Suppressor macrophage (primary cell): ENCODE measurements around the gene TMEM9B.
A peak's percentile ranks its signal among the peaks of the same experiment; 100 is the strongest.
"Not testable (repeated sequence)": the region's sequence is repeated elsewhere in the genome, so short reads cannot be mapped to it uniquely, and the experiment has no call there.

ENCODE experiments used
- DNase-seq, 4 experiments: peaks; one replicate each; pipeline ENCODE4 v3.0.0-alpha.2; 2020 to 2022

Gene TMEM9B

GRCh38 chr11:8971924-8972316 is 7.7 kb upstream of the TMEM9B start:
- no peak for DNase-seq

GRCh38 chr11:8971196-8971923 is 7.1 kb upstream of the TMEM9B start:
- DNase-seq, result no peak

- DNase-seq, result peak; percentile 59 to 79 (median 72)
Measured at GRCh38 chr11:8967184-8967583, 2.9 kb upstream of the TMEM9B start.

GRCh38 chr11:8963569-8964323 is 496 bp downstream of the TMEM9B start:
- peak in 3 of 4 experiments; percentile 24 to 32 (median 25) for DNase-seq

GRCh38 chr11:8962841-8963240 is 1.4 kb downstream of the TMEM9B start:
- no peak for DNase-seq

GRCh38 chr11:8961401-8961800 is 2.8 kb downstream of the TMEM9B start:
- DNase-seq, result peak in 3 of 4 experiments; percentile 35 to 54 (median 50)

GRCh38 chr11:8959546-8960166 is 4.6 kb downstream of the TMEM9B start:
- DNase-seq, result peak; percentile 74 to 88 (median 81)

- no peak for DNase-seq
Measured at GRCh38 chr11:8956860-8957259, 7.4 kb downstream of the TMEM9B start.

GRCh38 chr11:8948886-8949285 is 15.4 kb downstream of the TMEM9B start:
- peak in 3 of 4 experiments; percentile 13 to 44 (median 34) for DNase-seq

GRCh38 chr11:8947230-8947943 is 16.9 kb downstream of the TMEM9B start:
- DNase-seq, result no peak

GRCh38 chr11:8942518-8943066 is 21.6 kb downstream of the TMEM9B start, which contains the start of gene ASCL3:
TSS of gene ASCL3 (minus strand) at chr11:8943016. CDS start at chr11:8938161, 4,855 bp downstream.
- DNase-seq, result no peak

GRCh38 chr11:8941341-8942103 is 22.7 kb downstream of the TMEM9B start:
- DNase-seq, result no peak

- no peak for DNase-seq
Measured at GRCh38 chr11:8937659-8938058, 26.6 kb downstream of the TMEM9B start.

GRCh38 chr11:8937159-8937558 is 27.1 kb downstream of the TMEM9B start:
- no peak for DNase-seq

GRCh38 chr11:8935789-8936188 is 28.5 kb downstream of the TMEM9B start:
- not testable (repeated sequence) for DNase-seq

- no peak for DNase-seq
Measured at GRCh38 chr11:8934742-8935488, 29.3 kb downstream of the TMEM9B start.

- DNase-seq, result no peak
Measured at GRCh38 chr11:8933931-8934330, 30.3 kb downstream of the TMEM9B start.

- DNase-seq, result no peak
Measured at GRCh38 chr11:8932564-8933180, 31.6 kb downstream of the TMEM9B start, which contains the start of gene C11orf16. TSS of gene C11orf16 (minus strand) at chr11:8932947. CDS start at chr11:8932308, 639 bp downstream.

GRCh38 chr11:8930456-8931175 is 33.6 kb downstream of the TMEM9B start:
- DNase-seq, result no peak
